H1 (cell line): ENCODE results near the gene MAP3K6. TPM values are rescaled to one million over a fixed set of nuclear protein-coding genes. Genes with fewer than 3 reads are reported as not detected.

Experiments used
- BRCA1 ChIP-seq: IDR thresholded peaks from 2 replicates; pipeline ENCODE4 v1.6.1; 2012; ENCODE audit warnings: low read depth, low read length, improper control_type of control experiment
- EZH2 ChIP-seq: fragments of 200-600 bp; sonication (generic); IDR thresholded peaks from 2 replicates; pipeline ENCODE4 v1.7.1; 2012; ENCODE audit warnings: low read depth, mild to moderate bottlenecking, moderate library complexity, low read length, inconsistent platforms; ENCODE audit not compliant: severe bottlenecking
- TBP ChIP-seq: IDR thresholded peaks from 2 replicates; pipeline ENCODE4 v1.6.1; 2011; ENCODE audit warnings: low read depth, low read length, improper control_type of control experiment
- polyA plus RNA-seq, 7 experiments: library from polyadenylated mRNA; depleted of rRNA in 3 of 7; stranded (reverse) in 5 of 7; unstranded in 2 of 7; fragments of >200 nt in 5 of 7; fragments of 200-250 nt in 2 of 7; gene quantifications; 1 replicate in 5 of 7; 2 replicates in 1 of 7; 4 replicates in 1 of 7; pipeline versions ENCODE4 v1.2.1 to v1.2.3, GENCODE V29; 2011 to 2013; ENCODE audit warnings: missing spikeins in 2 of 7, mixed read lengths in 2 of 7
- total RNA-seq: library from RNA; stranded (reverse); fragmentation: NEBNext Ultra II Directional; extraction: Animal tissue kit (Norgen Biotek cat#: 25700); gene quantifications from 2 replicates; pipeline ENCODE4 v1.2.1, GENCODE V29; 2021
- TF ChIP-seq, protein P1 (sequence below): IDR thresholded peaks from 2 replicates; pipeline ENCODE4 v1.6.1; 2012; ENCODE audit warnings: inconsistent platforms

The MAP3K6 gene
- total and polyA plus RNA-seq, 2 of the 8 experiments (the other 6 are each of a cell fraction or from before 2014, with no cell fraction given), result 7.4 to 7.6 TPM

DNA sequence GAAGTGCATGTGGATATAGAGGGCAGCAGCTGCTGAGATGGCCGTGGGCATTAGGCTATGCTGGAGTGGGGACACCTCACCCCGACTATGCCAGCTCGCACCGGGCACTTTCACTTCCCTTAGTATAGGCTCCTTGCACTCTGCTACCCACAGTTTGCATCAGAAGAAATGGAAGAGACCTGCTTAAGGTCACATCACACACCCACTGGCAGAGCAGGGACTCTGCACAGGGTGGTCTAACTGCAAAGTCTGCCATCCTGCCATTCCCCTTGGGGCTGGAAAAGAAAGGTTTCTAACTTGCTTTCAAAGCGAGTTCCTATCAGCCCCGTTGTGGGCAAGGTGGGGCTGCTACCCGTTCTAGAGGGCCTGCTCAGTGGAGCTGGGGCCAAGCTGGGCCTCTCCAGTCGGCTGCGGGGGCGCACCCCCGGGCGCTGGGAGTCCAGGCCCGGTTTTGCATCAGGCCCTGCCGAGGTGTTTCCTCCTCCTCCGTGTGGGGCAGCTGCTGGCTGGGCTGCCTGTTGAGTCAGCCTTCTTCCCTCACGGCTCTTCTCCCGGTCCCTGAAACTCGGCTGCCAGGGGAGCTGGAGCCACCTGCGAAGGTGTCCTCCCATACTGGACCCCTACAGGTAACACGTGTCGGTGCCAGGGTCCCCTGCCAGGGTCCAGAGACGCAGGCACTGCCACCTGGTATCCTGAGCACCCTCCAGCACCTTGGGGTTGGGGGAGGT lies 25.1 kb downstream of the MAP3K6 start, which contains the start of gene SYTL1 (continued):
- TF ChIP-seq BRCA1, result no peak
- no peak for TF ChIP-seq TBP
- no peak for TF ChIP-seq EZH2
- TF ChIP-seq, protein P1, sequence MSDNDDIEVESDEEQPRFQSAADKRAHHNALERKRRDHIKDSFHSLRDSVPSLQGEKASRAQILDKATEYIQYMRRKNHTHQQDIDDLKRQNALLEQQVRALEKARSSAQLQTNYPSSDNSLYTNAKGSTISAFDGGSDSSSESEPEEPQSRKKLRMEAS, result peak; percentile 34; the same call in 1 of the 2 replicates
- TF ChIP-seq, all 59 proteins: peak for 3
